GM10847 (cell line): Measurements from ENCODE around the gene CERS3.

Source experiments
- POLR2A ChIP-seq: IDR thresholded peaks from 2 replicates; pipeline ENCODE4 v1.6.1; 2011; ENCODE audit not compliant: insufficient read length; ENCODE audit errors: extremely low read depth

Gene CERS3

GRCh38 chr15:100544338-100544841 lies 15.6 kb upstream of the CERS3 start:
- no peak for TF ChIP-seq POLR2A

- TF ChIP-seq POLR2A = no peak
These were observed 13.5 kb upstream of the CERS3 start for GRCh38 chr15:100542290-100542689.

GRCh38 chr15:100537331-100537730 lies 8.6 kb upstream of the CERS3 start:
- TF ChIP-seq POLR2A = no peak

GRCh38 chr15:100536733-100537132 lies 8.0 kb upstream of the CERS3 start:
- no peak for TF ChIP-seq POLR2A

DNA sequence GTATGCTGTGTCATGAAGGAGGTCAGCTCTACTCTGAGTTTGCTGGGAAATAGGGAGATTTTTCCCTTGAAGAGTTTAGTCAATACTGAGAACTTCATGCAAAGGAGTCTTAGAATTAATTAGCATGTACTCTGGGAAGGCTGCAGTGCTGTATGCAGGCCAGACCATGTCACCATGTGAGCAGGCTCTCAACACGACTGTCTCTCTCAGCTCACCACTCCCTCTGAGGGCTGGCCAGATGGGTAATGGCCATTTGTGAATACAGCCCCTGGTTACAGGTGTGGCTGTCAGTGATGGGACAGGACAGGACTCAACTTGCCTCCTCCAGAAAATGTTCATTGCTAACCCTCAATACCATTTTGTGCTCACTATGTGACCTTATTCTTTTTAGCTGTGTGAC lies 5.1 kb upstream of the CERS3 start:
- no peak for TF ChIP-seq POLR2A

DNA sequence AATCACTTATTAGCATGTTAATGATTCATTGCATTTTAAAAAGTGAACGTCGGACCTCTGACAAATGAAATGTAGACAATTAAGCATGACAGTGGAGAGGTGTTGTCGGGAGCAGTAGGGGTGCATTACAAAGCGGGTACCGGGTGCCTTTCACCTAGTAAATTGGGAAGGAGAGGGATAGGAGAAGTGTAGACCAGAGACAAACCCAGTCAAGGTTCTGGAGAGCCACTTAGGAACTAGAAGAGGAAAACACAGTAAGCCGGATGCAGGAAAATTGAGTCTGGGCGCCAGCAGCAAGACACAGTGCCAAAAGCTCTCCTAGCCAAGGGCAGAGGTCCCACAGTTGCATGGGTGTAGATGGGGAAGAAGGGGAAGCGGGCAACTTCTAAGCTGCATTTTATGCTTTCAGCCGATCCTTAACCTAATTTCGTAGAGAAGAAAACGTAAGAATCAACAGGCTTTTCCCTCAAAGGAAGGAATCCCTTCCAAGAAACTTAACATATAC lies 3.1 kb upstream of the CERS3 start:
- TF ChIP-seq POLR2A = no peak

- no peak for TF ChIP-seq POLR2A
These were observed 2.5 kb upstream of the CERS3 start for GRCh38 chr15:100531204-100531603.

DNA sequence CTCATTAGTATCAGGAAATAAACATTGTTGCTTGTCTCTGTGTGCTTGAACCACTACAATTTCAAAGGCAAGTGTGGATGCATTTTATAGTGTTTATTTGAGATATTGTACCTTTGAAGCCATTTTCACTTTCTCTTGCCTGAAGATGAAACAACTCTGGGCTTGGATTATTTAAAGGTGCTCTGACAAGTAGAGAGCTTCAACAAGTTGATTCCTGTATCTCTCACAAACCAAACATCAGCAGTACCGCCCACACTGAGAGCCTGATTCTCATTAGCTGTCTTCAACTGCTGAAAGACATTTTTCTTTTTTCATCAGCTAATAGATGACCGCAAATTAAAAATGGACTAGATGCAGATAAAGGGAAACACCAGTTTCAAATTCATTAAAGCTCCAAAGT lies 806 bp upstream of the CERS3 start:
- no peak for TF ChIP-seq POLR2A

DNA sequence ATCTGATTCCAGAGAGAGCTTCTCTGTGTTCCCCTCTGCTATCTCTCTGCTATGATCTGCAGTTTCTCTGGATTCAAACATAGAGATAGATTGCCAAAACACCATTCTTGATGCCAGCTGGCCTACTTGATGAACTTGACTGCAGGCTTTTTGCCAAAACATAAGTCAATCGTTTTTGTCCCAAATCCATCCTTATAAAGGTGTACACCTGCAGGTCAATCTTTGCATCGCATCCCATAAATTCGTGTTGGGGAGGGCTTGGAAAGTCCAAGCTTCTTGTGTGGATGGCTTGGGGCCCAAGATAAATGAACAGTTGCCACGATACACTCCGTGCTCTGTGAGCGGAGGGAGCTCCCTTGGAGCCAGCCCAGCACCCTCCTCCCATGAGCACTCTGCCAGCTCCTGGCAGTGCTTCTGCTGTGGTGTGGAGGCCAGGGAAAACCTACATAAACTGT lies 2.7 kb downstream of the CERS3 start:
- TF ChIP-seq POLR2A = no peak

- no peak for TF ChIP-seq POLR2A
These were observed 3.3 kb downstream of the CERS3 start for GRCh38 chr15:100525436-100525835.

DNA sequence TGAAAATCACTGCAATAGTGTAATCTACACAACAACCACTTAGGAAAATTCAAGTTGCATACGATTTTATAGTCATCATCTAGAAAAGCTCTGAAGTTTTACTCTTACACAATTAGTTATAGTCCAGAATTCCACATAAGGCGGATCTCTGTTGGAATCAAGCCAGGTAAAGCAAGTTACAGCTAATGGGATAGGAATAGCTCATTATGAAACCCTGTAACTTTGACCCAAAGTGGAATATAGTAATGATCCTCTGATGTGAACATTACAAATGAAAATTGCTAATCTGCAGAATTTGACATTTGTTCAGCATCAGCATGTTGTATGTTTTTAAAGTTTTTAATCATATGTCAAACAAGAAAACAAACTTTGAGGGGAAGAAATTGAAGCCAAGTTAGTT lies 4.4 kb downstream of the CERS3 start:
- TF ChIP-seq POLR2A = no peak

- TF ChIP-seq POLR2A = no peak
These were observed 6.8 kb downstream of the CERS3 start for GRCh38 chr15:100521907-100522306.

DNA sequence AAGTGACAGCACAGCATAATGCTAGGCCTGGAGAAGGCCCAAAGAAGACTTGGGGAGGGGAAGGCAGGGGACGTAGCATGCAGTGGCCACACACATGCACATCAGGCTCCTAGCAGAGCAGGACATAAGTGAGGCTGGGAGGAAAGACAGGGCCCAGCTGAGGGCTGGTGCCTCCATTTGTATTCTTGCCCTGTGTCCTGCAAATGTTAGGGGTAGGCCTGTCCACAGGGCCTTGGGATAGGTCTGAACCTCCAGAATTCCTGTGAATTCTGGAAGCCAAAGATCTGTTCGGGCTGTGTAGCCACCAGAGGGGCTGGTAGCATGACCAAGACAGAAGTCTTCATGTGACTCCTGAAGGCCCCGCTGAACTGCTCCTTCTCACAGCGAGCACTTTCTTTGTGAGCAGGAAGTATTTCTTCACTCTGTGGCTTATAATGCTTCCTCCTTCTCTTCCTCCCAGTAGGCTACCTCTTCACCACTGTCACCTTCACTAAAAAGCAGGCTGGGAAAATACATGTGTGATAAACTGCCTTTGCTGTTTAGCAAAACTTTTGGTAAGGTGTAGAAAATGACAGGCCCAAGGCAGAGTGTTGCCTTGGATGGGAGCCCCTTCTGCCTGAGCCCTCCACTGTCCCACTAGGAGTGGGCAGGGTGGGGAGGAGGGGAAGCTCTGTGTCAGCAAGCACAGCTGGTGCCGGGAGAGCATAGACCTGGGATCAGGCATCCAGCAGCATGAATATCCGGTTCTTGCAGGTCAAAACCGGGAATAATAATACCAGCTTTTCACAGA lies 8.4 kb downstream of the CERS3 start:
- no peak for TF ChIP-seq POLR2A

- TF ChIP-seq POLR2A = no peak
These were observed 10.9 kb downstream of the CERS3 start for GRCh38 chr15:100517846-100518245.

DNA sequence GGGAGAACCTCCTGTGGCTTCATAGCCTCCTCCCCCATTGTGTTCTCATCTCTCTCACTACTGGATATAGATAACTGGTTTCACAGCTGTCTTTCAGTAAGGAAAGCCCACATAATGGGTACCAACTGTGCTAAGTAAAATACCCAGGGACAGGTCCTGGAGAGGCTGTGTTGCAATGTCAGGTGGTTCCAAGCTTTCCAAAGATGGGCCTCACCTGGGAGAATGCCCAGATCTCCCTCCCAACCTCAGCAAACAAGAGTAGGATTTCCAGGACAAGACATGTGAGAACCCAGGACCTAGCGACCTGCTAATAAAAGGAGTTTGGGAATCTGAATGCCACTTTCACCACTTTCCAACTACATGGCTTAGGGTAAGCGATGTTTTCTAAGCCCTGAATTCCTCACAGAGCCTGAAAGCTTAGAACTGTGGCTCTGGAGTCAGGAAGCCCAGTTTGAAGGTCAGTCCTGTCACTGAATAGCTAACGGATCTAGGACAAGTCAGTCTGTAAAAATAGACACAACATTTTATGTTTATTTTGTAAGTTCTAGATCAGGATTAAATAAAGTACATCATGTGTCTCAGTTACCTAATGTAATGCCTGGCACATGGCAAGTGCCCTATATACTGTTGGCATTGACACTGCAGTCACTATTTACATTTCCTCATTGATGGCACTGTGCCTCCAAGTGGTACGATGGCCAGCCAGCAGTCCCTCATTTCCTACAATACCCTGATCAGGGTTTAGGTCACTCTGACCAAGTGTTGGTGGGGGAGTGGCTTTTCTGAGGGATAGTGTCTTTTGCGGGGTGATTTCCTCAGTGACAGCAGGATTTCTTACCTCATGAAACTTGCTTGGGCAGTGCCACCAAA lies 11.9 kb downstream of the CERS3 start:
- no peak for TF ChIP-seq POLR2A

DNA sequence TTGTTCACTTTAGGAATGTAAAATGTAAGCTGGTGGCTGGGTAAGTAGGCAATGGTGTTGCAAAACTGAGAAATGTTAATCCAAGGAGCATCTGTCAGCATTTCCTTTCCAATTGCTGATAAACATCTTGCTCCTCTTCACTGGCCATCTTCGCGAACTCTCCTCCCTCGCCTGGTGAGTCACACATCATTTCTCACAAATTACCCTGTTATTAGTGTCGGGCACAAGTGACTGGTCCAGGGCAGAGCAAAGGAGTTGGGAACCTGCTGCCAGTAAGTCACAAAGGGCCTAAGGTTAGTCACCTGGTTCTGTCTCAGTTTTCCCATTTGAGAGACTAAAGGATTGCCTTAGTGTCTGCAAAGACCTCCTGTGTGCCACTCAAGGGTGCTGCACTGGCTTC lies 13.0 kb downstream of the CERS3 start:
- TF ChIP-seq POLR2A = no peak
